Dendritic cell treated with granulocyte-macrophage colony-stimulating factor and Interleukin-4, amounts not matched to agents 40 ng/mL and 50 ng/mL, for 4 days (primary cell): Measurements from ENCODE around the gene C17orf107.
A peak's percentile ranks its signal among the peaks of the same experiment; 100 is the strongest.
"Not testable (repeated sequence)": the region's sequence is repeated elsewhere in the genome, so short reads cannot be mapped to it uniquely, and the experiment has no call there.

Experiments used
- H3K27ac Mint-ChIP-seq: one replicate; pipeline ENCODE4 v1.8.0; 2022; ENCODE audit warnings: mild to moderate bottlenecking, mixed read lengths
- H3K27me3 Mint-ChIP-seq: one replicate; pipeline ENCODE4 v1.8.0; 2022; ENCODE audit warnings: mild to moderate bottlenecking, mixed read lengths
- H3K36me3 Mint-ChIP-seq: one replicate; pipeline ENCODE4 v1.8.0; 2022; ENCODE audit warnings: low read depth, mixed read lengths
- H3K4me1 Mint-ChIP-seq: one replicate; pipeline ENCODE4 v1.8.0; 2022; ENCODE audit warnings: low read depth, mixed read lengths
- H3K4me3 Mint-ChIP-seq: one replicate; pipeline ENCODE4 v1.8.0; 2022; ENCODE audit warnings: mild to moderate bottlenecking, moderate library complexity, mixed read lengths
- H3K9me3 Mint-ChIP-seq: one replicate; pipeline ENCODE4 v1.8.0; 2022; ENCODE audit warnings: mixed read lengths
- intact Hi-C: fragments of 100-400 bp; cut with micrococcal nuclease; formaldehyde crosslinking; loops from one replicate; pipeline ENCODE4 v1.15.0; 2022

Gene C17orf107

DNA sequence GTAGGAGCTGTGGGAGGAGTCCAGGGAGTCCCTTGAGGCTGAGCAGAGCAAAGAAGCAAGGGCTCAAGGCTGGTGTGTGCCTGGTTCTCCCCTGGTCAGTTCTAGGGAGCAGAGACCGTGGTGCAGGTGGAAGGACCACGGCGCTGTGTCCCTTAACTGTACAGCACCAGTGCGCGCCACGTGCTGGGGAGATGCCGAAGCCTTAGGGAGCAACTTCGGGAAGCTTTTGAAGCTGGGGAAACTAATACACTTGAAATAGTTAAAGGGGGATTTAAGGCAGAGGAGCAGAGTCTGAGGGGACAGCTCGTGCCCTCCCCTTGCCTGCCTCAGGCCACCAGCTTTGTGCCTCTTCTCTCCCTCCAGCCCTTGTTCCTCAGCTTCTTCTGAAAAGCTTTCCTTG is 38.7 kb upstream of the C17orf107 start:
- H3K27me3 Mint-ChIP-seq = no peaks in the 10 kb centered on the region
- no peaks in the 10 kb centered on the region for H3K9me3 Mint-ChIP-seq
- intact Hi-C loops = no loop called here
- peak overlapping the region; percentile 1 for H3K27ac Mint-ChIP-seq
- H3K36me3 Mint-ChIP-seq = peaks cover 56% of the 10 kb centered on the region
- H3K4me3 Mint-ChIP-seq = no peak overlapping the region
- peaks cover 53% of the 10 kb centered on the region for H3K4me1 Mint-ChIP-seq

DNA sequence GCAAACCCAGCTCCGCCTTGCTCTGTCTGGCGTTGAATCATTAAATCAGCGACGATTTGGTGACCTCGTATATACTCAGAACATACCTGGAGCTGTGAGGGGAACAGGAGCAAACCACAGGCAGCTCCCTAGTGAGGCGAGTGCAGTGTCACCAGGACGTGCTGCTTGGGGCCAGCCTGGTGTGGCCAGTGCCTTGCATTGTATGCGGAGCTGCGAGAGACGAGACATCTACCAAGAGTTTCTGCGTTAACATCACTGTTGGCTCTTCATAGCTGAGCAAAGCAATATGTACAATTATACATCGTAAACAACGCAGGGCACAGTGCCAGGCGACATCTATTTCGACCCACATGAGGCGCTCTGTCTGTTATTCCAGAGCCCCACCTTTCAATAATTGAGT is 38.3 kb upstream of the C17orf107 start:
- no peak overlapping the region for H3K27ac Mint-ChIP-seq
- H3K36me3 Mint-ChIP-seq = peaks cover 52% of the 10 kb centered on the region
- H3K4me1 Mint-ChIP-seq = peaks cover 56% of the 10 kb centered on the region
- H3K9me3 Mint-ChIP-seq = no peaks in the 10 kb centered on the region
- no peak overlapping the region for H3K4me3 Mint-ChIP-seq
- H3K27me3 Mint-ChIP-seq = no peaks in the 10 kb centered on the region
- intact Hi-C loops = no loop called here

DNA sequence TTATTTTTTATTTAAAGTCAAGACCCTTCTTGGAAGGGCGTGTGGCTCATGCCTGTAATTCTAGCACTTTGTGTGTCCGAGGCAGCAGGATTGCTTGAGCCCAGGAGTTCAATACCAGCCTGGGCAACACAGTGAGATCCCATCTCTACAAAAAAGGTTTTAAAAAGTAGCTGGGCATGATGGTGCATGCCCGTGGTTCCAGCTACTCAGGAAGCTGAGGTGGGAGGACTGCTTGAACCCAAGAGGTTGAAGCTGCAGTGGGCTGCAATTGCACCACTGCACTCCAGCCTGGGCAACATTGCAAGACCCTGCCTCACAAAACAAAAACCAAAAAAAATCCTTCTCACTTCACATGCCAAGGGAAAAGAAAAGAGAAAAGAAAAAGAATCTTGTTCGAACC is 36.6 kb upstream of the C17orf107 start:
- H3K4me3 Mint-ChIP-seq = no peak overlapping the region
- intact Hi-C loops = no loop called here

DNA sequence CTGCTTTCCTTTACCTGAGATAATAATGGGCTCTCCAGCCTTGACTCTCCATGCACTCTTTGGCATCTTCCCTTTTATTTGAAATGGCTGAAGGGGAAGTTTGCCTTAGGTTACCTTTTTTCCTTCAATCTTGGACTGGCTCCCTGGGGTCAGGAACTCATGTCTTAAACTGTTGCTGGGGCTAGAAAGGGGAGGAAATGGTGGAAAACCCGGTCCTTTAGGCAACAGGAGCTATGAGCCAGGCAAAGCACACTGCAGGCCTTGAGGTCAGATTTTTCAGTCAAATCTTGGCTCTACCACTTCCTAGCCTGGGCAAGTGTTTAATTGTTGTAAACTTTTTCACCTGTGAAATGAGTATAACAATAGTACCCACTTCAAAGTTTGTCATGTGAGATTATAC is 36.0 kb upstream of the C17orf107 start:
- H3K4me3 Mint-ChIP-seq = no peak overlapping the region
- no peaks in the 10 kb centered on the region for H3K9me3 Mint-ChIP-seq
- H3K4me1 Mint-ChIP-seq = peaks cover 38% of the 10 kb centered on the region
- H3K36me3 Mint-ChIP-seq = peaks cover 35% of the 10 kb centered on the region
- intact Hi-C loops = no loop called here
- no peak overlapping the region for H3K27ac Mint-ChIP-seq
- no peaks in the 10 kb centered on the region for H3K27me3 Mint-ChIP-seq

More for the DNA sequence above, 36.6 kb upstream of the C17orf107 start:
- Mint-ChIP-seq H3K27ac (no peak overlapping the region), H3K4me1 (peaks cover 40% of the 10 kb centered on the region), H3K36me3 (peaks cover 35% of the 10 kb centered on the region), H3K9me3 (no peaks in the 10 kb centered on the region), H3K27me3 (no peaks in the 10 kb centered on the region)

DNA sequence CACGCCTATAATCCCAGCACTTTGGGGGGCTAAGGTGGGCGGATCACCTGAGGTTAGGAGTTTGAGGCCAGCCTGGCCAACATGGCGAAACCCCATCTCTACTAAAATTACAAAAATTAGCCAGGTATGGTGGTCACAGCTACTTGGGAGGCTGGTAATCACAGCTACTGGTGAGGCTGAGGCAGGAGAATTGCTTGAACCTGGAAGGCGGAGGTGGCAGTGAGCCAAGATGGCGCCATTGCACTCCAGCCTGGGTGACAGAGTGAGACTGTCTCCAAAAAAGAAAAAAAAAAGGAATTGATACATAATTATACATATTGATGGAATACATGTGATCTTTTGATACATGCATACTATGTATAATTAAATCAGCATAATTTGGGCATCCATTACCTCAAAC is 31.8 kb upstream of the C17orf107 start:
- H3K4me1 Mint-ChIP-seq = peaks cover 56% of the 10 kb centered on the region
- H3K9me3 Mint-ChIP-seq, H3K27ac Mint-ChIP-seq, intact Hi-C loops, H3K4me3 Mint-ChIP-seq, H3K27me3 Mint-ChIP-seq: not testable (repeated sequence)
- H3K36me3 Mint-ChIP-seq = peaks cover 11% of the 10 kb centered on the region

DNA sequence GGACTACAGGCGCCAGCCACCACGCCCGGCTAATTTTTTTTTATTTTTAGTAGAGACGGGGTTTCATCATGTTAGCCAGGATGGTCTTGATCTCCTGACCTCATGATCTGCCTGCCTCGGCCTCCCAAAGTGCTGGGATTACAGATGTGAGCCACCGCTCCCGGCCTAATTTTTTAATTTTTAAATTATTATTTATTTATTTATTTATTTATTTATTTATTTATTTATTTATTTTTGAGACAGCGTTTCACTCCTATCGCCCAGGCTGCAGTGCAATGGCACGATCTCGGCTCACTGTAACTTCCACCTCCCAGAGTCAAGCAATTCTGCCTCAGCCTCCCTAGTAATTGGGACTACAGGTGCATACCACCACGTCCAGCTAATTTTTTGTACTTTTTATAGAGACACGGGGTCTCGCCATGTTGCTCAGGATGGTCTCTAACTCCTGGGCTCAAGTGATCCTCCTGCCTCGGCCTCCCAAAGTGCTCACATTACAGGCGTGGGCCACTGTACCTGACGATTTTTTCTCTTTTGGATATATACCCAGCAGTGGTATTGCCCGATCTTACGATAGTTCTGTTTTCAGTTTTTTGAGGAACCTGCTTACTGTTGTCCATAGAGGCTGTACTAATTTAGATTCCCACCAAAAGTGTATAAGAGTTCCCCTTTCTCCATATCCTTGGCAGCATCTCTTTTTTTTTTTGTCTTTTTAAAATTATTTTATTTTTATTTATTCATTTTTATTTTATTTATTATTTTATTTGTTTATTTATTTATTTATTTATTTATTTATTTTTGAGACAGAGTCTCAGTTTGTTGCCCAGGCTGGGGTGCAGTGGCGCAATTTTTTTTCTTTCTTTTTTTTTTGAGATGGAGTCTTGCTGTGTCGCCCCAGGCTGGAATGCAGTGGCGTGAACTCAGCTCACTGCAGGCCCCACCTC is 30.0 kb upstream of the C17orf107 start:
- Mint-ChIP-seq H3K36me3 (peaks cover 19% of the 10 kb centered on the region), H3K4me3 (peak overlapping the region; percentile 20), H3K27ac (peak overlapping the region; percentile 59), H3K4me1 (peaks cover 64% of the 10 kb centered on the region)
- H3K9me3 Mint-ChIP-seq, H3K27me3 Mint-ChIP-seq, intact Hi-C loops: not testable (repeated sequence)

DNA sequence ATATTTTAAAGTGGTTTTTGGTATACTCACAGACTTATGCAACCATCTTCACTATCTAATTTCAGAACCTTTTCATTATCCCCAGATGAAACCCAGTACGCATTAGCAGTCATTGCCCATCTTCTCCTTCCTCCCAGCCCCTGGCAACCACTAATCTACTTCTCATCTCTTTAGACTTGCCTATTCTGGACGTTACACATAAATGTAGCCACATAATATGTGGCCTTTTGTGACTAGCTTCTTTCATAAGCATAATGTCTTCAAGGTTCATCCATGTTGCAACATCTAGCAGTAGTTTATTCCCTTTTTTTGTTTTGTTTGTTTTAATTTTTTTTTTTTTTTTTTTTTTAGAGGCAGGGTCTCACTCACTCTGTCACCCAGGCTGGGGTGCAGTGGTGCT is 28.5 kb upstream of the C17orf107 start:
- H3K9me3 Mint-ChIP-seq = no peaks in the 10 kb centered on the region
- H3K27me3 Mint-ChIP-seq = no peaks in the 10 kb centered on the region
- no peak overlapping the region for H3K4me3 Mint-ChIP-seq
- peaks cover 68% of the 10 kb centered on the region for H3K4me1 Mint-ChIP-seq
- intact Hi-C loops = no loop called here
- no peak overlapping the region for H3K27ac Mint-ChIP-seq
- H3K36me3 Mint-ChIP-seq = peaks cover 22% of the 10 kb centered on the region

DNA sequence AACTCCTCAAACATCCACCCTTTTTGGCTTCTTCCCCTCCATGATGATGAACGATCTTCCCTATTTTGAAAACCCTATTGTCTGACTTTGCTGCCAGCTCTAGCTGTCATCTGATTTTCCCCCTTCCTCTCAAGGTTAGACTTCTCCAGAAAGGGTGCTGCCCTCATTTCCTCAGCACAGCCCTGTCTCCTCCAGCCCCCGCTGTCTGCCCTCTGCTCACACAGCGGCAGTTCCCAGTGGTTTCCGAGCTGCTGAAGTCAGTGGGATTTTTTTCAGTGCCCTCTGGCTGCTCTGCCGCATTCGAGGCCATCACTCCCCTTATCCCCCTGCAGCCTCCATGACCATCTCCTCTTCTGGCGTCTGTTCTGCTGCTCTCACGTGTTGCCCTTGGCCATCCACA is 26.6 kb upstream of the C17orf107 start:
- intact Hi-C loops = no loop called here
- Mint-ChIP-seq H3K27ac (peak overlapping the region; percentile 82), H3K4me1 (peaks cover 84% of the 10 kb centered on the region)

DNA sequence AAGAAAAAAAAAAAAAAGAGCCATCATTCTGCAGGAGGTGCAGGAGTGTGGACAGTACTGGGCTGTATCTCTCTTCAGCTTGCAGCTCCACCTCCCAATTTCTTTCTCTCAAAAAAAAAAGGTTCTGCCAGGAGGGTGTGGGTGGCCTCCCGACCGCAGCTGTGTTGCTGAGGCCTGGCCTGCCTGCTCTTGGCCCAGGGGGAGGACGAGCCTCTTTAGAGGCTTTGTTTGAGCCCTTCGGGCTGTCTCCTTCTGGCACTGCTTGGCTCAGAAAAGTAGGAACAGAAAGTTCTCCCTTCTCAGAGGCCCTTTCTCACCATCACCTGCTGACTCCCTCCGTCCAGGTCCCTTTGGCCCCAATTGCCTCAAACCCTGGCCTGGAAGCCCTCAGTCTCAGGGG is 22.2 kb upstream of the C17orf107 start:
- H3K9me3 Mint-ChIP-seq = no peaks in the 10 kb centered on the region
- peaks cover 94% of the 10 kb centered on the region for H3K4me1 Mint-ChIP-seq
- no peaks in the 10 kb centered on the region for H3K27me3 Mint-ChIP-seq
- intact Hi-C loops = loop anchor here (5.0 kb wide), 1 partner anchor 45 kb away; the partner anchor contains the start of gene MINK1
- peak overlapping the region; percentile 78 for H3K27ac Mint-ChIP-seq
- H3K4me3 Mint-ChIP-seq = no peak overlapping the region
- peaks cover 53% of the 10 kb centered on the region for H3K36me3 Mint-ChIP-seq

More for the DNA sequence above, 26.6 kb upstream of the C17orf107 start:
- no peaks in the 10 kb centered on the region for H3K9me3 Mint-ChIP-seq
- H3K4me3 Mint-ChIP-seq = peak overlapping the region; percentile 47
- no peaks in the 10 kb centered on the region for H3K27me3 Mint-ChIP-seq
- peaks cover 29% of the 10 kb centered on the region for H3K36me3 Mint-ChIP-seq

DNA sequence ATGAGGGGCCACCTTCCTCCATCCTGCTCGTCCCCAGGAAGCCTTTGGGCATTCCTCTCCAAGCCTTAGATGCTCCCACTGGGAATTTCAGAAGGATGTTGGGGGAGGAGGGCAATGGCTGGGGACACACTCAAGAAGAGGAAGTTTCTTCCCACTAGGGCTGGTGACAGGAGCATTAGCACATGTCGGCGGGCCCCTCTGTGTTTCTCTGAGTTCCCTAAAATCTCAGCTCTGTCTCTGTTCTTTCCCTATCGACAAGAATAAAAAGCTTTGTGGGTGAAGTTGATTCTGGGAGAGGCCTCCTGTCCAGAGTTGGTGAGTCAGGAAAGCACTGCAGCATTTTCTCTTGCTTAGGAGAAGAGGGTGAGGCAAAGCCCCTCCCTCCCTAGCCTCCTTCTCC is 19.7 kb upstream of the C17orf107 start:
- H3K27ac Mint-ChIP-seq = peak overlapping the region; percentile 78
- H3K4me3 Mint-ChIP-seq = peak overlapping the region; percentile 21
- peaks cover 60% of the 10 kb centered on the region for H3K36me3 Mint-ChIP-seq
- H3K4me1 Mint-ChIP-seq = peaks cover 91% of the 10 kb centered on the region
- H3K9me3 Mint-ChIP-seq = no peaks in the 10 kb centered on the region
- intact Hi-C loops = loop anchor here (5.0 kb wide), 1 partner anchor 47 kb away; the partner anchor contains the start of gene MINK1
- no peaks in the 10 kb centered on the region for H3K27me3 Mint-ChIP-seq

DNA sequence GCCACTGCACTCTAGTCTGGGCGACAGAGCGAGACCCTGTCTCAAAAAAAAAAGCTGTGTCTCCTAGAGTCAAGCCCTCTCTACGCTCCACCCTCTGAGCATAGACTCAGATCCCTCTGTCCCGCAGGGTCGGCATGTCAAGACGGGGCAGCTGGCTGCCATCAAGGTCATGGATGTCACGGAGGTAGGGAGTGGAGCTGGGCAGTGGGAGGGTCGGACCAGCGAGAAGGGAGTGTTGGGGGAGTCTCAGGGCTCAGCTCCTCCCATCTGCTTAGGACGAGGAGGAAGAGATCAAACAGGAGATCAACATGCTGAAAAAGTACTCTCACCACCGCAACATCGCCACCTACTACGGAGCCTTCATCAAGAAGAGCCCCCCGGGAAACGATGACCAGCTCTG is 18.5 kb upstream of the C17orf107 start:
- H3K27me3 Mint-ChIP-seq = no peaks in the 10 kb centered on the region
- intact Hi-C loops = no loop called here
- no peaks in the 10 kb centered on the region for H3K9me3 Mint-ChIP-seq
- H3K4me3 Mint-ChIP-seq = no peak overlapping the region
- peak overlapping the region; percentile 78 for H3K27ac Mint-ChIP-seq
- peaks cover 91% of the 10 kb centered on the region for H3K4me1 Mint-ChIP-seq
- H3K36me3 Mint-ChIP-seq = peaks cover 71% of the 10 kb centered on the region

DNA sequence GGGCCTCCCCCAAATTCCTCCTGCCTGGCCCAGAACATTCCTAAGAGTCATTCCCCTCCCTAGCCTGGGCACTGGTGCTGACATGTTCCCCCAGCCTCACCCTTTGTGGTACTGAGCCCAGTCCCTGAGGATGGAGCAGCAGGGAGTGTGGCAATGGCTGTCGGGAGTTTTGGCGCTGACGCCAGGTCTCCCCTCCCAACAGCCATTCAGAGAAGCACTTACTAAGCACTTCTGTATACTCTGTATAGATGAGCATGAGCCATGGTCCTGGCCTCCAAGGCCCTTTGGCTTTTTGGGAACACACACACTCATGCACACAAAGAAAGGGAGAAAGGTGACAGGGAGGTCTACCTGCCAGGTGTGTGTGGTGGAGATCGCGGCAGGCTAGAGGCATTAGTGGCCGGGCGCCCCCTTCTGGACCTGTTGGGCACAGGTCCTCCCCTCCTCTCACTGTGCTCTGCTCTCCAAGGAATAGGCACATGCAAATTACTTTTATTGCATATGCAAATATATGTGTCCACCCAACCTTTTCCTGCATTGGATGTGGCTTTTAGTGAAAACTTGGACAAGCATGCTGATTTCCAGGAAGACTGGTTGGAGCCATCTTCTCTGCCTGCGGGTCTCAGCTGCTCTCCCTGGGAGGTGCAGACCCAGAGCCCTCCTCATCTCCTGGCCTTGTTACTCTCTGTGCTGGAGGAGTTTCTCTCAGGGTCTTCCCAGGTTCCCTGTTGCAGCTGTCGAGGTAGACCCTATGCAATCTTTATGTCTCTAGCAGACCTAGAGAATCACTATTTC is 17.4 kb upstream of the C17orf107 start:
- no peaks in the 10 kb centered on the region for H3K27me3 Mint-ChIP-seq
- no peaks in the 10 kb centered on the region for H3K9me3 Mint-ChIP-seq
- H3K36me3 Mint-ChIP-seq = peaks cover 77% of the 10 kb centered on the region
- intact Hi-C loops = no loop called here
- H3K4me1 Mint-ChIP-seq = peaks cover 91% of the 10 kb centered on the region
- no peak overlapping the region for H3K4me3 Mint-ChIP-seq
- peak overlapping the region; percentile 78 for H3K27ac Mint-ChIP-seq

DNA sequence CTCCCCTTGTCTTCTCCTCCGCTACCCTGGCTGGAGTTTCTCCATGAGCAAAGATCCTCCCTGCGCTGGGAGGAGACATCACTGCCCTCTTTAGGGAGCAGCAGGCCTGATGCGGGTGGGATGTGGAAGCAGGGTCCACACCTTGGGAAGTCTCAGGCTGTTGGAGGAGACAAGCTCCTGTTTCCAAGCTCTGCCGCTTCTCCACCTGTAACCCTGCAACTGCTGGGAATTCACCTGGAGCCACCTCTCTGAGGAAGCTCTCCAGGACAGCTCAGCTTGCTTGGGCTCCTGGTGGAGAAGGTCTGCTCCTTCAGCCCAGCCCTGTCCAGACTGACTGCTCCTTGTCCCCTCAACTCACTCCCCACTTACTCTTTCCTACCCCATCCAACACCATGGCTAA is 14.8 kb upstream of the C17orf107 start:
- intact Hi-C loops = no loop called here
- H3K36me3 Mint-ChIP-seq = peaks cover 83% of the 10 kb centered on the region
- H3K27ac Mint-ChIP-seq = peak overlapping the region; percentile 77
- no peak overlapping the region for H3K4me3 Mint-ChIP-seq
- peaks cover 69% of the 10 kb centered on the region for H3K4me1 Mint-ChIP-seq
- no peaks in the 10 kb centered on the region for H3K27me3 Mint-ChIP-seq
- no peaks in the 10 kb centered on the region for H3K9me3 Mint-ChIP-seq

DNA sequence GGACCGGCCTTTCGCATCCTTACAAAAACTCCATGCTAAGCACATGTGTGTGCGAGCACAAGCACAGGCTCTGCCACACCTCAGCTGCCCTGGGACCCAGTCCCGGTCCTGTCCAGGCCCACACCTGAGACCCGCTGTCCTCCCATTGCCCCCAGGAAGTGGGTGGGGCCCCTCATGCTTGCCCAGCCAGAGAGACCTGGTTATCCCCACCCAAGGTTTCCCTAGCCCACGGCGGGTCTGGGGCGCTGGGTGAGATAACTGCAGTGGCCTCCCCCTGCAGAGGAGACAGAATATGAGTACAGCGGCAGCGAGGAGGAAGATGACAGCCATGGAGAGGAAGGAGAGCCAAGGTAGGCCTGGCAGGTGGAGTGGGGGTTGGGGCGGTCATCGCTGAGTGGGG is 12.5 kb upstream of the C17orf107 start:
- Mint-ChIP-seq H3K36me3 (peaks cover 91% of the 10 kb centered on the region), H3K27ac (peak overlapping the region; percentile 77), H3K9me3 (no peaks in the 10 kb centered on the region), H3K27me3 (no peaks in the 10 kb centered on the region), H3K4me3 (no peak overlapping the region), H3K4me1 (peaks cover 51% of the 10 kb centered on the region)
- intact Hi-C loops = loop anchor here (5.0 kb wide), 1 partner anchor 155 kb away; the partner anchor contains the start of gene MED11
